Measurements from ENCODE around the gene BTBD17. TPM values are rescaled to one million over a fixed set of nuclear protein-coding genes. Genes with fewer than 3 reads are reported as not detected.

Gene BTBD17
- total RNA-seq, 3 donors from 2014 or later (not counting 1 experiment from before 2014, with no cell fraction given): 0.48 TPM; not detected in 2

GRCh38 chr17:74386386-74386785 lies 24.7 kb upstream of the BTBD17 start:
- no peaks in the 10 kb centered on the region for H3K36me3 Mint-ChIP-seq
- intact Hi-C loops (cut with micrococcal nuclease): no loop called here
- no peak overlapping the region for H3K27ac Mint-ChIP-seq
- Histone ChIP-seq H3K36me3 (ENCODE audit: control insufficient read depth, insufficient read depth, low read length) (no peaks in the 10 kb centered on the region), H3K27me3 (ENCODE audit: control insufficient read depth, insufficient read depth, low read length) (no peaks in the 10 kb centered on the region), H3K27ac (ENCODE audit: low read length) (no peak overlapping the region), H3K4me3 (ENCODE audit: low read length) (no peak overlapping the region), H3K9me3 (ENCODE audit: control insufficient read depth, insufficient read depth, low read length) (no peaks in the 10 kb centered on the region), H3K4me1 (ENCODE audit: control insufficient read depth, insufficient read depth, low read length) (peaks cover 3% of the 10 kb centered on the region)
- H3K27me3 Mint-ChIP-seq (ENCODE audit: low read depth in 2 of 2): peaks cover 0 to 6% of the 10 kb centered on the region in 2 donors
- DNase-seq: no peak
- H3K4me3 Mint-ChIP-seq: no peak overlapping the region
- no peaks in the 10 kb centered on the region for H3K9me3 Mint-ChIP-seq
- no peak for TF ChIP-seq CTCF (IDR thresholded peaks at IDR 0.05)
- H3K4me1 Mint-ChIP-seq: peaks cover 3 to 4% of the 10 kb centered on the region in 2 donors
- WGBS (ENCODE audit: insufficient coverage): 56% methylated on average over 8 of the region's 8 CpGs
- ATAC-seq: no peak

- peaks cover 0 to 3% of the 10 kb centered on the region in 2 donors for H3K27me3 Mint-ChIP-seq (ENCODE audit: low read depth in 2 of 2)
- H3K9me3 ChIP-seq (ENCODE audit: control insufficient read depth, insufficient read depth, low read length): no peaks in the 10 kb centered on the region
- WGBS (ENCODE audit: insufficient coverage): 99% methylated on average over 3 of the region's 3 CpGs
- H3K27me3 ChIP-seq (ENCODE audit: control insufficient read depth, insufficient read depth, low read length): no peaks in the 10 kb centered on the region
- no peak overlapping the region for H3K27ac ChIP-seq (ENCODE audit: low read length)
- ATAC-seq (no peak), DNase-seq (no peak)
- H3K4me3 ChIP-seq (ENCODE audit: low read length): no peak overlapping the region
- H3K36me3 ChIP-seq (ENCODE audit: control insufficient read depth, insufficient read depth, low read length): no peaks in the 10 kb centered on the region
- H3K9me3 Mint-ChIP-seq: no peaks in the 10 kb centered on the region
- peaks cover 8% of the 10 kb centered on the region for H3K4me1 ChIP-seq (ENCODE audit: control insufficient read depth, insufficient read depth, low read length)
- H3K4me1 Mint-ChIP-seq: peaks cover 11 to 13% of the 10 kb centered on the region in 2 donors
- H3K27ac Mint-ChIP-seq: no peak overlapping the region
- intact Hi-C loops (cut with micrococcal nuclease): no loop called here
- no peaks in the 10 kb centered on the region for H3K36me3 Mint-ChIP-seq
- H3K4me3 Mint-ChIP-seq: no peak overlapping the region
- no peak for TF ChIP-seq CTCF (IDR thresholded peaks at IDR 0.05)
Observed at GRCh38 chr17:74385201-74385600, 23.5 kb upstream of the BTBD17 start.

GRCh38 chr17:74383141-74383540 lies 21.5 kb upstream of the BTBD17 start:
- peaks cover 28% of the 10 kb centered on the region for H3K4me1 ChIP-seq (ENCODE audit: control insufficient read depth, insufficient read depth, low read length)
- Mint-ChIP-seq H3K27me3 (ENCODE audit: low read depth in 2 of 2) (no peaks in the 10 kb centered on the region), H3K4me1 (peaks cover 26 to 29% of the 10 kb centered on the region in 2 donors), H3K27ac (peak overlapping the region; percentile 7 to 63), H3K9me3 (no peaks in the 10 kb centered on the region), H3K36me3 (no peaks in the 10 kb centered on the region), H3K4me3 (no peak overlapping the region)
- H3K27me3 ChIP-seq (ENCODE audit: control insufficient read depth, insufficient read depth, low read length): no peaks in the 10 kb centered on the region
- 91% methylated on average over 5 of the region's 5 CpGs for WGBS (ENCODE audit: insufficient coverage)
- no peak overlapping the region for H3K27ac ChIP-seq (ENCODE audit: low read length)
- intact Hi-C loops (cut with micrococcal nuclease): no loop called here
- H3K4me3 ChIP-seq (ENCODE audit: low read length): no peak overlapping the region
- no peak for ATAC-seq
- no peak for TF ChIP-seq CTCF (IDR thresholded peaks at IDR 0.05)
- DNase-seq: no peak
- no peaks in the 10 kb centered on the region for H3K36me3 ChIP-seq (ENCODE audit: control insufficient read depth, insufficient read depth, low read length)
- H3K9me3 ChIP-seq (ENCODE audit: control insufficient read depth, insufficient read depth, low read length): no peaks in the 10 kb centered on the region
